Hindlimb muscle (tissue), 1 donor: ENCODE data around the gene DNAH5. TPM values are rescaled to one million over a fixed set of nuclear protein-coding genes. Genes with fewer than 3 reads are reported as not detected.

ENCODE experiments used
- DNase-seq: peaks from one replicate; pipeline ENCODE4 v3.0.0-alpha.2; 2013
- polyA plus RNA-seq: library from polyadenylated mRNA; unstranded; fragments of 120-200 nt; gene quantifications from one replicate; pipeline ENCODE4 v1.2.1, GENCODE V29; 2013; ENCODE audit not compliant: insufficient read length

The DNAH5 gene
- polyA plus RNA-seq, 1 donor = 0.83 TPM

DNA sequence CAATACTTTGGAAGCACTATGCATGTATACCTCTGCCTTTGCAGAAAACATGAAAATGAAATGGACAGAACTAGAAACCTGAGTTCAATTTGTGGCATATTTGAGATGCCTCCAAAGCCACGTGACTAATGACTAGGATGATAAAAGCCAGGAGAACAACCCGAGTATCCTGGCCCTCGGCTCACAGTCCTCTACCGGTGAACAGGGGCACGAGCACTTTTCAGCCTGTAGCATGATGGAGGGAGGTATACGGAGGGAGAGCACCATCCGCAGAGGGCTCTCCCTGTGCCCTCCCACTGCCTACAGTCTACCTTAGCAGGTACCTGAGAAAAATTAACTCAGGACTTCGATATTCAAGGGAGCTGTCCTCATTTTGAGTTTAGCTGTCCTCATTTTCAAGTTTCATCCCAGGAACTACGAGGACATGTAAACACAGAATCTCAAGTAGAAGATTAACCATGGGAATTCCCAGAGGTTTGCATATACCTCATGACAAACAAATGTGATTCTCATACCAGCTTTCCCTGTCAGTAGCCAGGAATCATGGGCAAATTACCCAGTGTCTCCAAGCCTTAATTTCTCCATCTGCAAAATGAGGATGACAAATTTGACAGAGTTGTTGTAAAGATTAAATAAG lies 249.3 kb downstream of the DNAH5 start:
- DNase-seq = no peak

DNA sequence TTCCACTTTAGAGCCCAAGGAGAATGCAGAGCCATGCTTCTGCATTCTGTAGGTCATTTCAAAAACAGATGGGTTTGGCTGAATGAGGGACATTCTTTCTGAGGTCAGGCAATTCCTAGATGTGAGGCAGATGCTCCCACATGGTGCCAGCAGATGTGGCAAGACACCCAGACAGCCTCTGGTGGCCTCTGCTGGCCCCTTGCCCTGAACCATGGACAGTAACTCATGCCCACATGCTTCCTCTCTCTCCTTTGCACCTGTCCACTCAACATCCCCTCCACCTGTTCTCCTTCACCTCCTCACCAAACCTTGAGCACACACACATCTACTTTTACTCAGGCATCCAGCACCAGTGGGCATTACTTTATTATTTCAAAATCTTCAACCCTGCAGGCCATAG lies 252.3 kb downstream of the DNAH5 start:
- no peak for DNase-seq

DNA sequence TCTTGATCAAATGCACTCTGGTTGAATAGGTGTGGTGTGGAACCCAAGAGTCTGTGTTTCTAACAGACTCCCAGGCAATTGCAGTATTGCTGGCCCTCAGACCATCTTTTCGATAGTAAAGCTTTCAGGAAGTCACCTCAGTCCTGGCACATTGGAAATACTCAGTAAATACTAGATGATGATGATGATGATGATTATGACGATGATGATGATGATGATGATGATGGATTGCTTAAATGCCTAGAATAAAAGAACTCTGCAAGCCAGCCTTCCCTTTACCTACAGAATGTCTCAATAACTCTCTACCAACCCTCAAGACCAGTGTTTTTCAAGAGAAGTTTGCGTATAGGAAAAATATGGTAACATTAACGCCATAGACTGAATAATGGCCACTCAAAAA lies 268.0 kb downstream of the DNAH5 start:
- no peak for DNase-seq

DNA sequence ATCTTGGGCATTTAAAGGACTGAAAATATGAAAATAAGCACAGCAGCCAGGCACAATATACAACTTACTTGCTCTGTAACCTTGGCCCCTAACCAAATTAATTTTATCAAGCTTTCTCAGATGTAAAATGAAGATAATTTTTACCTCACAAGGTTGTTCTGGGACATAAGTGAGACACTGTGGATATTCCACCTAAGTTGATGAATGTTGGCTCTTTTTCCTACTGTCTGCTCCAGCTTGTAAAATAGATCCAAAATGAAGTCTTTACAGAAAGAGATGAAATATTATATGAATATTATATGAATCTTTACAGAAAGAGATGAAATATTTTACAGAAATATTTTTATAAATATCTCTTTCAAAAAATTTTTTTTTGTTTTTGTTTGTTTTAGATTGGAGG lies 270.1 kb downstream of the DNAH5 start:
- DNase-seq = no peak

DNA sequence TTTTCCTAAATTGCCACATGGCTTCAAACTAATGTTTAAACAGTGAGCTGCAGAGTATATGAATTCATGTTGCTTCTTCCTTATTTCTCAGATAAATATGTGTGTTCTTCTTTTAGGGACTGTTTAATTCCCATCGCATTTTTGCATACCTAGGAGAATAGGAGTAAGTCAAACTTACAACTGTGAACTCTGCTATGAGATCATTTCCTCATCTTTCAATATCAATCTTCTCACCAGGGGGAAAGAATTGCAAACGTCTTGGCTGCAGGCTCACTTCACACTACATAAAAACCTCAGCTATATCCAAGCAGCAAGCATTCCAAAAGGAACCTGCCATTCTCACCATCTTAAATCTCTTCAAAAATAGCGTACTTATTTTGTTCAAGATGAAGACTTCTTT lies 271.0 kb downstream of the DNAH5 start:
- peak; percentile 37 for DNase-seq

DNA sequence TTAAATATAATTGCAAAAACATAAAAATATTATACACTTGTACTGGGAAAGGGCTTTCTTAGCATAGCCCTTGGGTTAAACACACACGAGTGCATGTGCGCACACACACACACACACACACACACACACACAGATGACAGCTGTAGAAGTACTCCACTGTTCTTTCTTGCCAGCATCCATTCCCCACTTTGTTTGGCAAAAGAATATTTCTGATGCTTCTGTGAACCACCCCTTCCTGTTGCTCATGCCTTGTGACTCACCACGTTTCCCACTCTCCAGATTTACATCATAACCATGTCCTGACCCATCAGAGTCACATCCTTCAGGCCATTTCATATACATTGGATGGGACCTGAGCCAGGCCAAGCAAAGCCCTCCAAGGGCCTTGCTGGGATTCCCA lies 280.1 kb downstream of the DNAH5 start:
- DNase-seq = no peak

DNA sequence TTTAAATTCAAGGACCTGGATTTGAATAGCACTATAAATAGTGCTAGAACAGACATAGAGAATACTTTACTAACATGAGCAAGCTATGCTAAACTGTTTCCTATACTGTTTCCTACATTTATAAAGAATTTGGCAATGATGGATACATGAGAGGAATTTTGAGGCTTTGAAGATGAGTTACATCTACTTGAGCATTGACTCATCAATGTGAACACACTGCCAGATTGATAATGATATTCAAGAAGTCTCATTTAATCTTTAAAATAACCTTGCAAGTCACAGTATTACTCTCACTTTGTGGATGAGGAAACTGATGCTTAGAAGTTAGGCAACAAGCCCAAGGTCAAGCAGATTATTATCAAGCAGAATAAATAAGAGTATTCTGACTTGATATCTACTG lies 281.9 kb downstream of the DNAH5 start:
- DNase-seq = no peak

DNA sequence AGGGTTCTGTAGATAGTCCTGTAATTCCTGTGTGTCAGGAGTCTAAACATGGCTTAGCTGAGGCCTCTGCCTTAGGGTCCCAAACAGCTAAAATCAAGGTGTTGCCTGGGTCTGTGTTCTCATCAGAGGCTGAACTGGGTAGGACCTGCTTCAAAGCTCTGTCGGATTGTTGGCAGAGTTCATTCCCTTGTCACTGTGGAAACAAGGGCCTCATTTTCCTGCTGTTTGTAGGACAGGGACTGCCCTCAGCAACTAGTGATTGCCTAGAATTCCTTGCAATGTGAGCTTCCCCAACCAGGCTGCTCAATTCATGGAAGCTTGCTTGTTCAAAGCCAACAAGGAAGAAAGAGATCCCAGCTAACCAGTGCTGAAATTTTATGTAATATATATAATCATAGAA lies 283.2 kb downstream of the DNAH5 start:
- no peak for DNase-seq

DNA sequence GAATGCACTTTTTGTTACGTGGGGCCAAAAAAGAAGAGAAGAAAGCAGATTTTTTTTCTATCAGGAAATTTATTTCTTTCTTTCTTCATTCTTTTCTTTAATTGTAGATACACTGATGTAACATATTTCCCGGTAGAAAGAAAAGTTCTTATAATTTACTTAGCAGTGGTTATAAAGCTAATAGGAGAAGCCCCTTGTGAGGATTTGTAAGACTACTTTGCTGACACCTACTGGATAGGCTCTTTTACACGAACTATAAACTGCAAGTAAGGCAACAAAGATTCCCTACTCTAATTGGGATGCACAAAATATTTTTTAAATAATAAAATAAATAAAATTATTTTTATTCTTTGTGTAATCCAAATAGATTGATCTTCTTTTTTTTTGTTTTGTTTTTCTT lies 284.4 kb downstream of the DNAH5 start:
- DNase-seq = no peak

DNA sequence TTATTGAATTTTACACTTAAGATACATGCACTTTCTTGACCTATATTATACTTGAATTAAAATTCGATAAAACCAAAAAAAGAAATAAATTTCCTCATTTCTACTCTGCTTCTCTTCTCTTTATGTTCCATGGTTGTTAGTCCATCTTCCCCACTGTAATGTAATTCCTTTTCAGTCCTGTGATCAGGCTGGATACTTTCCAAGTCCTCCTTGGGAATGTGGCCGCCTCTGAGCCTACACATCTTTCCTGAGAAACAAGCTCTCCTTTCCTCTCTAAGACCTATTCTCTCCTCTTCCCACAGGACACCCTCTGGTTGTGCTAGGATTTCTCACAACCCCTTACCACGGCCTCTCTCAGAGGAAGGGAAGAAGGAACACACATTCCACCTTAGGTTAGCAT lies 285.1 kb downstream of the DNAH5 start:
- DNase-seq = no peak

DNA sequence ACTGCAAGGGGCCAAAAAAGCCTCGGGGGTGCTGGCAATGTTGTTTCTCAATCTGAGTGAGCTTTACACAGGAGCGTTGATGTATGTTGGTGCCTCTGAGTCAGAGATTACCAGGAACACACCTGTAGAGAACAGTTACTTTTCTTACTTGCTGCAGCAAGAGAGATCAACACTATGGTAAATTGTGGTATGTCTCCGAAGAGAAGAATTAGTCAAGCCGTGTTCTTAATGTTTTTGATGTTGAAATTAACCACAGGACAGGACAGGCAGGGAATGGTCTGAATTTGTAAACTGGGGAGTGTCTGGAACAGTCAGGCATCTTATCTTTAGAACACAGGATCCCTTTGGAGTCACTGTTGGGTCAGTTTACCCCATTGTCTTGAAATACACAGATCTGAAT lies 285.7 kb downstream of the DNAH5 start:
- DNase-seq = no peak

DNA sequence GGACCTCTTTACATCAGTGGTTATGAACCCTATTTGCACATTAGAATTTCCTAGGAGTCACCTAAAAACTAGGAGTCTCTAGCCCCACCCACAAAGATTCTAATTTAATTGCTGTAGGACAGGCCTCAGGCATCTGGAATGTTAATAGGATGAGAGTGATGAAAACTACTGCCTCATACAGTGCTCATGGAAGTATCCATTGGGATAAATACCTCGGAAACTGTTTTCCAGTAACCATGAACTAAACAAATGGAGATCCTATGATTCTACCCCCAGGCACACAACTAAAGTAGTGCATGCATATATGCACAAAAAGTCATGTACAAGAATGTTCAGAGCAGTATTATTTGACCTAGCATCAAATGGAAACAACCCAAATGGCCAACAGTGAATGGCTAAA lies 286.3 kb downstream of the DNAH5 start:
- DNase-seq = no peak

DNA sequence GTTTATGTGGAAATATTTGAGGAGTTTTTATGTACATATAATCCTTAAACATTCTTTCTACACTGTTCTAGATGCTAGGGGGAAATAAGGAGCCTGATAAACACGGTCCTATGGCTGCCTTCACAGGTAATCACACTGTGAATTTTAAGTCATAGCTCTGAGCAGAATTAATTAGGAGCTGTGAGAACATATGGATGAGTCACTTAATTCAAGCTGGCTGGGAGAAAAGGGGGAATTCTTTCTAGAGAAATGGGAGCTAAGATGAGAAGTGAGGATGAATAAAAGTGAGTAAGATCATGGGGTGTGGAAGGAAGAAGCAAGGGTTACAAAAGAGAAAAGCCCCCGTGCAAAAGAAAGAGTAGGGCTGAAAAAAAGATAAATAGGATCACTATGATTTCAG lies 290.8 kb downstream of the DNAH5 start:
- DNase-seq = no peak

DNA sequence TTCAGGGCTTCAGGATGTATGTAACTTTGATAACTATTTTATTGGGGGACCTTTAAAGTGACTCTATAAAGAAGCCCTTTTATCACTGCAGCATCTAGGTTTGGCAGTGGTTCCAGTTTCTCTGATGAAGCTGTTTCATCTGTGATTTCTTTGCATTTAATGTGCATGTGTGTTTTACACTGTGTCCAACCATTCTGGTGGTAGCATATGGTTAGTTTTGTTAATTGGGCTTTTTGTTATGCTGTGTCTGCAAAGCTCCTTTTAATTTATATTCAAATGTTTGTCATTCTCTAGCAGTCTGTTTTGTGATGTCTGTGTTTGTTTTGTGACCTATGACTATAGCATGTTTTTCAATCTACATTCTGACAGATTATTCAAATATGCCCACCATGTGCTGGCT lies 294.8 kb downstream of the DNAH5 start:
- DNase-seq = no peak

DNA sequence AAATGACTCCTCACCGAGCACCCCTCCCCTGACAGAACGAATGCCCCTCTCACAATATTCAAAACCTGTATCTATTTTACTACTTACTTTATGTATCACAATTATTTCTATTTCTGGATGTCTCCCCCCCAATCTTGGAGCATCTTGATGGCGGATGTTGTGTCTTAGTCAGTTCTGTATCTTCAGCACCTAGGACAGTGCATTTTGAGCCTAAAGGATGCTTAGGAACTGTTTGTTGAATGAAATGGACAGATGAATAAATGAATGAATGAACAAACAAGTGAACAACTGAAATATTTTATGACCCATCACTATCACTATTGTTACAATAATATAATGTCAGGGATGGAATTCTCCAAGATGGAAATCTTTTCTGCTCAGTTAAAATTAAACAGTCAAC lies 295.7 kb downstream of the DNAH5 start:
- no peak for DNase-seq

DNA sequence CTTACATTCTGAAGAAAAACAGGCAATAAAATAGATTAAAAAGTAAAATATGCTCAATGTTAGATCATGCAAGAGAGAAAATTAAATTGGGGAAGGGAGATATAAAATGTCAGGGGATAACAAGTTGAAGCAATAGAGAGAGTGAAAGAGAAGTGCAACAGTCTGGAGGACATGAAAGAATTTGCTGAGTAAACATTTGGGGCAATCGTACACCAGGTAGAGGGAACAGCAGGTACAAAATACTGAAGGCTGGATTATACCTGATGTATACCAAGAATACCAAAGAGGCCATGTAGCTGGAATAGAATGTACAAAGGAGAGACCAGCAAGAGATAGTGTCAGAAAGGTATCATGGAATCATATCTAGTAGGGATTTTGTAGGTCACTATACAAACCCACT lies 300.8 kb downstream of the DNAH5 start:
- DNase-seq = no peak

DNA sequence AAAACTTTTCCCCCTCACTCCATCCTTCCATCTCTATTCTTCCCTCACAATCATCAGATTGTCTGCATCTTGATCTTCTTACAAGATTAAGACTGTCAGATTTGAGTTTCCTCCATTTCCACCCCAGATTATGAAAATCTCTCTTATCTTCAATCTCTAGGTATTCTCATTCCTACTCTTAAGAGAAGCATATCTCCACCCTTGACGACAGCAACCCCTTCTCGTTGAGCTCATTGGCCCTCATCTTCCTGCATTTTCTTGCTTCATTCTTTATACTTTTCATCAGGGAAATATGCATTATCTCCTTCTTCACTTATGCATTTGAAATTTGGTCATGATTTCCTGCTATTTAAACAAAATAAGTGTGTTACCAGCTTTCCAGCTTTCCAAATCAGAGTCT lies 301.3 kb downstream of the DNAH5 start:
- no peak for DNase-seq

Other genes starting within 250 kb of the DNAH5 start
- gene TRIO, start 198.7 kb upstream of the DNAH5 start, polyA plus RNA-seq = 181 TPM